ENCODE data around the gene MAP2K3.
A peak's percentile ranks its signal among the peaks of the same experiment; 100 is the strongest.

Gene MAP2K3

DNA sequence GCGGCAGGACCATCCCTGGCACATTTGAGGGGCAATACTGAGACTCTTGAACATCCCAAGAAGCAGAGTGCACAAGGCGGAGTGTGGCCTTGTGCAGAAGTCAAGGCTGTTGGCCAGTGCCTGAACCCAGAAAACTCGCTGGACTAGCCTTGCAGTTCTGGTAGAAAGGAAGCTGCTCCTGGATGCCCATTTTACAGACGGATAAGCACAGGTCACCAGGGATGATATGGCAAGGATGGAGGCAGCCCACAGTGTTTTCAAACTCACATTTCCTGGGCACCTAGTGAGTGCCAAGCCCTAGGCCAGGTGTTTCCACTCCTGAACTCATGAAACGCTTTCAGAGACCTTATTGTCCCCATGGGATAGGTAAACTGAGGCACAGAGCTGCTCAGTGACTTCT is 1.7 kb upstream of the MAP2K3 start:
- DNase-seq (ENCODE audit: low read depth, low spot score) = no peak

DNA sequence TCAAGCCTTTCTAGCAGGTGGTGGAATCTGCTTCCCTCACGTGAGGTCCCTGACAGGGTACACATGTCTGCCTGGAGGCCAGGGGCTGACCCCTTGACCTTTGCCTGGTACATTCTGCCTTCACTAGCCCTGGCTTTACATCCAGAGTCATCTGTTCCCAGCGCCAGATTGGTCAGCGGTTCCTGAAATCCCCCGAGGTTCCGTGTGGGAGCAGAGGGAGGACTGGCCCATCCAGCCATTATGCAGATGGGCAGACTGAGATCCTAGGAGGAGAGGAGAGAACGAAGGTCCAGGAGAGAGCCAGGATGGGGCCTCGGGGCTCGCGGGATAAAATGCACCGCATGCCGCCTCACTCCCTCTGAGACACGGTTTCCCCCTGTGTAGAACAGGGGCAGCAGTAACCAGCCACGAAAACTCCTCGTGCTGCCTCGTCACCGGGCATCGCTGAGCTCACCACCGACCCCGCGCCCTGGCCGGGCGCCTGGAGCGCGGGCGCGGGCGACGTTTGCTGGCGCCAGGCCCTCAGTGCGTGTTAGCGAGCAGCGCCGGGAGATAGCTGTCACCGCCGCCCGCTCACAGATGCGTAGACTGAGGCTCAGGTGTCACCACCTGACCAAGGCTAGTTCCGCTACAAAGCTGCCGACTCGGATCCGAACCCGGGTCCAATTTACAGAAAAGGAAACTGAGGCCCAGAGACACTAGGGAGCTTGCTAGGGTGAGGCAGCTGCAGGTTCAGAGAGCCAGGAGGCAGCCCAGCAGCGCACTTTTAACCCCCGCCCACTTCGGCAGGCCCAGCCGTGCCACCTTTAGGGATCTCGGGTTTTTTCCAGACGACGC is 811 bp upstream of the MAP2K3 start:
- DNase-seq (ENCODE audit: low read depth, low spot score) = no peak

DNA sequence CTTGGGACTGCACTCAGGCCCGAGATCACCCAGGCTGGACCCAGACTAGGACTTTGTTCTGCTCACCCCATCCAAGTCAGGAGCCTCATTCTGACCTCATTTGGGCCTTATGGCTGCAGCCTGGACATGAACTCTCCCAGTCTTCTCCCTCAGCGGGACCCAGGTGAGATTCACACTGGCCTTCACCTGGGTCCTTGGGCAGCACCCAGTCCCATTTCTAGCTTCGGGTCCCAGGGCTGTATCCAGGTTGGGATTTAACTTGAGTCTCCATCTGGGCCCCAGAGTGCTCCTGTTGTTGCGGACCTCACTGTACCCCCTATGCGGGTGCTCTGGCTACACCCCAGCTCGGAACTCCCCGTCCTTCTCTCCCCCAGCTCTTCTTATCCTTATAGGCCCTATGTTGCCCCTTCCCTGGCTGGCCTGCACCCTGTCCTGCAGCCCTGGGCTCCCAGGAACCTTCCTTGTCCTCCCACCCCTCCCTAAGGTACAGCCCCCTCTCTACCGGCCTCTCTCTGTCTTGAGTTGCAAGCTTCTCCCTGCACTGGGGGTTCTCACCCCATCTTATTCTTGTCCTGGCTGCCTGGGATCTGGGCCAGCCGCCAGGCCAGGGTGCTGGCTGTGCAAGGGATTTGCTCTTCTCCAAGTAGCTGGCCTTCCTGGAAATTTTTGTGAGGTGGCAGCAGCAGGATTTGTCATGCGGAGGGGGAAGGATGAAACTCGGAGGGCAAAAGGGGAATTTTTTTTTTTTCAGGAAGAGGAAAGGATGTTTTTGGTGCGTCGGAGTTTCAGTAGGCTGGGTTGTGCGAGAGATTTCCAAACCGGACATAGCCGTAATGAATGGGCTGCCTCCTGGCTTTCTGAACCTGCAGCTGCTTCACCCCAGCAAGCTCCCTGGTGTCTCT is 904 bp downstream of the MAP2K3 start:
- no peak for DNase-seq (ENCODE audit: low read depth, low spot score)

DNA sequence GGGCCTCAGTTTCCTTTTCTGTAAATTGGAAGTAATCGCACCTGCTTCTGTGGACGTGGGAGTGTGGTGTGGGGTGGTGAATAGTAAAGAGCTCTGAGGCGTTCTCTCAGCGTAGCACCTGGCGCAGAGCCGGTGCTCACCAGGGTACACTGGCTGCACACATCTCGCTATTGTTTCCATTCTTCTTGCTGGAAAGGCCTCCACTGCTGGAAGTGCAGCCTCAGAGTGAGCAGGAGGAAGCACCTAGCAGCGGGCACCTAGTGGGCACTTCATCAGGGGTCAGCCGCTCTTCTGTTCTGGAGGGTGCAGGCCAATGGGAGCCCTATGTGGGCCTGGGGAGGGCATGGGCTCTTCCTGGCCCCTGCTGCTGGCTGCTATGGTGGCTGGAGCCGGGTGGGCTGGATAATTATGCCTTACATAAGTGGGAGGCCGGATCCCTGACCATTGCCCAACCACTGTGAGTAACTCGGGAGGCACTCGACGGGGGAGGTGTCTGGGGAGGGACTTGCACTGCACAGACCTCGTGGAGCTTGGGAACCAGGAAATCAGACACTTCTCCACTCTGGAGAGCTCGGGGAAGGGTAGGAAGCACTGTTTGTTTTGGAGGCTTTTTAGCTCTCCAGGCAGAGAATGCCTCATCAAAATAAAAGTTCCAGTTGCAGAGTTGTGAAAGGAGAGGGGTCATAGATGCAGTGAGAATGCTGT is 1.7 kb downstream of the MAP2K3 start:
- no peak for DNase-seq (ENCODE audit: low read depth, low spot score)

DNA sequence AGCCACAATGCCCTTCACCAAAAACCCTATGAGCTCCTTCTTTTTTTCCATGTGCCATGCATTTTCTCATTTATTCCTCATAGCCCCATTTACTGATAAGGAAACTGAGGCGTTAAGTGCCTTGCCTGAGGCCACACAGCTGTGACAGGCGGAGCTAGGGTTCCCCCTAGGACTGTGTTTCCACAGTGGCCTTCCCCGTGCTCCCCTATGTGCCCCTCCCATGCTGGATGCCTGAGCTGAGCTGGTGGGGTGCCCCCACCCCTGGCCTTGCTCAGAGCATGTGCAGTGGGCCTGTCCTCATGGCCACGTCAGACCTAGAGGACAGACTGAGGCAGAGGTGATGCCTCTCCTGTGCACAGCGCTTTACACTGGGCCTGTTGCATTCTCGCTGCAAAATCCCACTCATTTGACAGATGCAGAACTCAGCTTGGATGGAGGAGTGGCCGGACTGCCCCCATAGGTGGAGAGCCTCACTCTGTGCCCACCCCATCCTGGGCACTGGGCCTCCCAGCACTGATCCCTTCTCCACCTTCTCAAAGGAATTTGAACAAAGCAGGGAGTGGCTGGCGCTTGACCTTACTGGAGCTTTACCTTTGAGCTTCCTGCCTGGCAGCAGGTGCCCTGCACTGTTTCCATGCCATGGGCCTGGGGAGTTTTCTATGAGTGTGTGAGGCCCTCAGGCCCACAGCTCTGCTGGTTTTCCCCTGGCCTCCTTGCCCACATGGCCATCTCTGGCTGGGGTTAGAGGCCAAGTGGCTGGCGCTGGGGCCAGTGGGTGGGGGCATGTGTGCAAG is 2.6 kb downstream of the MAP2K3 start:
- no peak for DNase-seq (ENCODE audit: low read depth, low spot score)

- DNase-seq (ENCODE audit: low read depth, low spot score) = peak; percentile 92
These were observed 3.4 kb downstream of the MAP2K3 start for GRCh38 chr17:21287703-21288449.

- DNase-seq (ENCODE audit: low read depth, low spot score) = no peak
These were observed 4.1 kb downstream of the MAP2K3 start for GRCh38 chr17:21288571-21289017.

GRCh38 chr17:21289175-21289901 is 4.8 kb downstream of the MAP2K3 start:
- no peak for DNase-seq (ENCODE audit: low read depth, low spot score)

- DNase-seq (ENCODE audit: low read depth, low spot score) = no peak
These were observed 5.5 kb downstream of the MAP2K3 start for GRCh38 chr17:21289902-21290571.

DNA sequence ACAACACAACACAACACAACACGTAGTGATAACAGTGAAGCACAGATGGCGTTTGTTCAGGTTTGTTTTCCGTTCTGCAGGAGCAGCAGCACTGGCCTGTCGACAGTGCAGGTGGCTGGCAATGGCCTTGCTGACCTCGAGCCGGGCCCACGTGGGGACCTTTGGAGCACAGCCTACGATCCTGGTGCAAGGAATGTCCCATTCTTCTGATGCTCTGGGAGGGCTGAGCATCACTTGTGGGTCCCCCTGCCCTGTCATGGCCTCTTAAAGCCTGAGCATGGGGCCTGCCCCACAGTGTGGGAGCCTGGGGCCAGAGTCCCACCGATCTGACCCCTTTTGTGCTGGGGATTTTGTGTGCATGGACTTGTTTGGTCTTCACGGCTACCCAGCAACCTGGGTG is 6.8 kb downstream of the MAP2K3 start:
- DNase-seq (ENCODE audit: low read depth, low spot score) = no peak

- DNase-seq (ENCODE audit: low read depth, low spot score) = no peak
These were observed 7.4 kb downstream of the MAP2K3 start for GRCh38 chr17:21291862-21292261.

DNA sequence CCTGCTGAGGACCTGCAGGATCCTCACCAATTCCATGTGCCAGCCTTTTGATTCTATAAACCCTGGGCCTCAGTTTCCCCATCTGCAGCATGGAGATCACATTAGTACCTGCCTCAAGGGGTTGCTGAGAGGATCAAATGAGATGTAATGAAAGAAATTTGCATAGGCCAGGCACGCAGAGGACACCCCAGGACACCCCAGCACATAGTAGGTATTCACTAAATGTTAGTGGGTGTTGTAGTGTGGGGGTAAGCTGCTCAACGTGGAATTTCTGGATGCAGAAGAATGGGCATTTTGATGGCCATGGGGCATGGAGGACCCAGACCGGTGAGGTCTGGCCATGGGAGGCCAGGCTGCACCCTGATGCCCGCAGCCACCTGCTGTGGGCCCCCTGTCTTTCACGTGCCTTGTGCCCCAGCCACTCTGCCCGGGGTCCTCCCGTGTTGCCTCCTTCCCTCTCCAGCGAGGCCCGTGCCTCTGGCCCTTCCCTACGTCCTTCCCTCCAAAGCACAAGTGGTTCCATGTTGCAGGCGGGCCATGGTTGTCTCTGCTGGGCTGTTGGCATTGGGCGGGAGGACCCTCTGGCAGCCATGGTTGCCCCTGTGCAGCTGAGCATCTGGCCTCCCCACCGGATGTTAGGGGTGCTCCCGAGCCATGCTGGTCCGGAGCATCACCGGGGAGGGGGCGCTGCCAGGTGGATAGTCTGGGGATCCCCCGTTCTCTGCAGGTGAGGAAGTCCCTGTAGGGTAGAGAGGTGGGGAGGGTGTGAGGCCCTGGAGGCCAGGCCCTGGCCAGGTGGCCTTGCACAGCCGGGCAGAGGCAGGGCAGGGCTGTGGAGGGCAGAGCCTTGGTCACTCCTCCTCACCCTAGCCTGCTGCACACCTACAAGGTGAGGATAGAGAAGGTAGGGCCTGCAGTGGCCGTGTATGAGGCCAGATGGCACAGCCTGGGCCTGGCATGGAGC is 8.6 kb downstream of the MAP2K3 start:
- no peak for DNase-seq (ENCODE audit: low read depth, low spot score)

DNA sequence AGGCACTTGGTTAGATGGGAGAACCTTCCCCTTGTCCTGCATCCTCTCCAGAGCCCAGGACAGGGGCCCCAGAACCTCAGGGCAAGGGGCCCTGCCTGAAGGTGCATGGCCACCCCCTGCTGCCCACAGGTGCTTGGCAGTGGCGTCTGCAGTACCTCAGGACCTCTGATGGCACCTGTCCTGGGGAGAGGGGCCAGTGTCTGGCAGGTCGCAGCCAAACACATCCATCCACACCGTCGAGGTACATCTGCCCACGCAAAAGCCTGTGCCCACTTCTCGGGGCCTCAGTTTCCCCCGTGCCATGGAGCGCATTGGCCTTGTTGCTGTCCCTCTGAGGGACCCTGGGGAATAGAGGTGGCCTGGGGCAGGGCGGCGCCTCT is 9.3 kb downstream of the MAP2K3 start:
- DNase-seq (ENCODE audit: low read depth, low spot score) = no peak

GRCh38 chr17:21294321-21295035 is 10.0 kb downstream of the MAP2K3 start:
- no peak for DNase-seq (ENCODE audit: low read depth, low spot score)

DNA sequence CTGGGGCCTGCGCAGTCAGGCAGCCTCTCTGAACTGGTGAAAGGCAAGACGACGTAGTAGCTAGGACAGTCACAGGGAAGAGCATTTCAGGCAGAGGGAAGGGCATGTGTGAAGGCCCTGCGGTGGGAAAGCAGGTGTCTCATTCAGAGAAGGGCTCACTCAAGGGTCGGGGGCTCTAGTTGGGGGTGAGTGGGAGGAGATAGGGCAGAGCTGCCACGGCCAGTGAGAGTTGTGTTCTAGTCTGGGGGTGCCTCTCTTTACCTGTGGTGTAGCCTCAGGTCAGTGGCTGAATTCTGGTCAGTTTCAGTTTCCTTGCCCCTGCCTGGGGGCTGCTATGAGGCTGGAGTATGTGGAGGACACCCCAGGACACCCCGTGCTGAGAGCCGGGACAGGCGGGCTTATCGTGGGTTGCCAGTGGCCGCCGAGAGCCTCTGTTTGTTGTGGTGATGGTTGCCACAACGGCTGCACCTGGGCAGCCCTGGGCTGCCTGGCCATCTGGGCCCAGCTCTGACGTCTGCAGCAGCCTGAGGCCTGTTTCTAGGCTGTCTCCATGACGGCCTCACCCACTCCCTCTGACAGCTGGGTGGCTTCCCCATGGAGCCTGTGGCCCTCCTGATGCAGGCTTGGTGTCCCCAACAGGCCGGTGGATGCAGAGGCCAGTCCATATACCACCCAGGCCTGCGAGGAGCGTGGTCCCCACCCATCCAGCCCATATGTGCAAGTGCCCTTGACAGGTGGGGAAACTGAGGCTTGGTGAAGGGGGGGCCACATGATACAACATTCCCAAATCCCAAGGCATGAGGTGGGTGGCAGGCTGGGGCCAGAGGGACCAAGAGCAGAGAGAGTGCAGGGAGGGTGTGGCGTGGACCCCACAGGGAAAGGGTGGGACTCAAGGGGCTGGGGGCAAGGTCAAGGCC is 10.8 kb downstream of the MAP2K3 start:
- no peak for DNase-seq (ENCODE audit: low read depth, low spot score)
